Heart left ventricle (tissue), 16 donors: ENCODE measurements around the gene SLC19A1. TPM values are rescaled to one million over a fixed set of nuclear protein-coding genes. Genes with fewer than 3 reads are reported as not detected.

Experiments used
- ATAC-seq, 4 donors: fragments of 200-7000 bp; cut with Tn5 transposase; one replicate each; pipeline ENCODE4 v1.9.1; 2020 to 2022; ENCODE audit warnings: moderate library complexity in 4 of 4, mild to moderate bottlenecking in 3 of 4, moderate number of reproducible peaks in 1 of 4
- DNase-seq, 5 donors: peaks; one replicate each; pipeline ENCODE4 v3.0.0-alpha.2; 2020
- H3K27ac ChIP-seq, 12 donors: fragments of 200-600 bp; sonication (generic) in 4 of 12; one replicate each; pipeline versions ENCODE4 v1.5.0 to v1.8.0; 2016 to 2022; ENCODE audit warnings: mild to moderate bottlenecking in 2 of 12
- H3K27me3 ChIP-seq, 9 donors: fragments of 200-600 bp; sonication (generic) in 2 of 9; one replicate each; pipeline versions ENCODE4 v1.5.1 to v1.8.0; 2016 to 2022; ENCODE audit warnings: mild to moderate bottlenecking in 3 of 9
- H3K36me3 ChIP-seq, 9 donors: fragments of 200-600 bp; sonication (generic) in 2 of 9; one replicate each; pipeline versions ENCODE4 v1.5.0 to v1.8.0; 2018 to 2022; ENCODE audit warnings: mild to moderate bottlenecking in 2 of 9
- H3K4me1 ChIP-seq, 12 donors: fragments of 200-600 bp; sonication (generic) in 4 of 12; one replicate each; pipeline versions ENCODE4 v1.5.0 to v1.8.0; 2016 to 2022; ENCODE audit warnings: mild to moderate bottlenecking in 3 of 12
- H3K4me3 ChIP-seq, 12 donors: fragments of 200-600 bp; sonication (generic) in 4 of 12; one replicate each; pipeline versions ENCODE4 v1.5.0 to v1.8.0; 2017 to 2022; ENCODE audit warnings: mild to moderate bottlenecking in 9 of 12, moderate library complexity in 4 of 12
- H3K9me3 ChIP-seq, 12 donors: fragments of 200-600 bp; sonication (generic) in 4 of 12; one replicate each; pipeline versions ENCODE4 v1.5.0 to v1.8.0; 2016 to 2022; ENCODE audit warnings: mild to moderate bottlenecking in 1 of 12
- CTCF ChIP-seq, 12 donors: fragments of 200-600 bp; sonication (generic) in 4 of 12; IDR thresholded peaks; one replicate each; pipeline versions ENCODE4 v1.5.0 to v1.8.0; 2018 to 2022; ENCODE audit warnings: antibody characterized with exemption in 12 of 12, mild to moderate bottlenecking in 5 of 12
- POLR2A ChIP-seq, 2 donors: fragments of 450-650 bp; IDR thresholded peaks; one replicate each; pipeline ENCODE4 v1.6.1; 2017; ENCODE audit warnings: antibody characterized with exemption in 2 of 2, mild to moderate bottlenecking in 2 of 2, moderate library complexity in 2 of 2
- WGBS, 4 donors: extraction: QIAGEN DNeasy Blood & Tissue Kit in 2 of 4; methylation state at CpG; one replicate each; pipeline versions ENCODE4 v1.1.5 to v1.1.7; 2013 to 2018; 5-methylcytosine and 5-hydroxymethylcytosine counted together
- intact Hi-C, 10 donors: fragments of 100-400 bp; cut with DNase I; formaldehyde crosslinking; loops; one replicate each; pipeline versions ENCODE4 v1.11.1 to v1.14.2; 2022
- polyA plus RNA-seq, 2 donors: library from polyadenylated mRNA; stranded (reverse); fragments of 200-250 nt; gene quantifications; one replicate each; pipeline ENCODE4 v1.2.3, GENCODE V29; 2013
- total RNA-seq, 9 donors: library from RNA; depleted of rRNA in 2 of 9; stranded (reverse); fragments of >200 nt in 2 of 9; fragmentation: NEBNext Ultra II Directional in 3 of 9; extraction: Animal tissue kit (Norgen Biotek cat#: 25700) in 3 of 9; gene quantifications; one replicate each; pipeline versions ENCODE4 v1.1.0 to v1.2.4, GENCODE V29; 2016 to 2023
- donor health status: ischemic (EF 13 %, LVEDD 7.1; RV severe dilation, severe dysfunction).
- donor health status: healthy with polysubstance abuse.
- donor health status: DM: no; HTN: yes; CAD: no.
- donor health status: DM: no; HTN: no; CAD: no.
- donor health status: ischemic (EF 25% LVEDD 6.9; RV normal size, moderate dysfunction).
- donor health status: ischemic (EF 25% LVEDD 5.7; RV mildly dilated, moderate dysfunction).
- donor health status: healthy.
- donor health status: DM: yes; HTN: yes; CAD: no.
- donor health status: ischemic (EF 35%, LVEDD 5.7; RV mildly dilated, moderate dysfunction).
- donor health status: nonischemic (EF 11% LVEDD 7.7; RV severe dilation, severe dysfunction).
- donor health status: DM: yes; HTN: yes; CAD: no.
- donor health status: PGD.
- donor health status: ischemic (EF 29% LVEDD 5.4; RV normal size, mild dysfunction).
- donor health status: nonischemic (EF 23%, LVEDD 6.1; RV moderate dilation, normal function).

Gene SLC19A1
- total and polyA plus RNA-seq, 11 donors: 2.4 to 7.0 (median 3.5) TPM

GRCh38 chr21:45518742-45519141, 23.5 kb downstream of the SLC19A1 start:
- no peak for DNase-seq
- no peak for ATAC-seq
- TF ChIP-seq CTCF (IDR thresholded peaks at IDR 0.05) (no peak), POLR2A (IDR thresholded peaks at IDR 0.05) (no peak)
- Histone ChIP-seq H3K9me3 (peaks cover 0 to 53% (median 35%) of the 10 kb centered on the region in 12 donors), H3K27me3 (no peaks in the 10 kb centered on the region), H3K4me3 (no peak overlapping the region), H3K36me3 (peaks cover 0 to 15% (median 0%) of the 10 kb centered on the region in 9 donors), H3K27ac (peak overlapping the region in 1 of 12 donors; percentile 77), H3K4me1 (peaks cover 0 to 9% (median 0%) of the 10 kb centered on the region in 12 donors)
- intact Hi-C loops: no loop called here
- WGBS, 4 donors: 88 to 92% (median 88%) methylated on average over 2 of the region's 2 CpGs

GRCh38 chr21:45517249-45518065, 24.8 kb downstream of the SLC19A1 start:
- Histone ChIP-seq H3K4me3 (no peak overlapping the region), H3K4me1 (peaks cover 0 to 9% (median 0%) of the 10 kb centered on the region in 12 donors), H3K27me3 (no peaks in the 10 kb centered on the region), H3K27ac (peak overlapping the region in 1 of 12 donors; percentile 77), H3K36me3 (peaks cover 0 to 15% (median under 1%) of the 10 kb centered on the region in 9 donors), H3K9me3 (peaks cover 0 to 51% (median 35%) of the 10 kb centered on the region in 12 donors)
- no peak for TF ChIP-seq POLR2A (IDR thresholded peaks at IDR 0.05)
- TF ChIP-seq CTCF (IDR thresholded peaks at IDR 0.05): no peak
- intact Hi-C loops: no loop called here
- WGBS, 4 donors: 94 to 97% (median 95%) methylated on average over 11 to 15 of the region's 15 CpGs
- ATAC-seq (no peak), DNase-seq (peak in 3 of 5 donors; percentile 20 to 51 (median 28))

GRCh38 chr21:45516671-45517151, 25.5 kb downstream of the SLC19A1 start:
- H3K36me3 ChIP-seq: peaks cover 0 to 21% (median 6%) of the 10 kb centered on the region in 9 donors
- DNase-seq (peak in 2 of 5 donors; percentile 15 to 58), ATAC-seq (no peak)
- peaks cover 0 to 43% (median 30%) of the 10 kb centered on the region in 12 donors for H3K9me3 ChIP-seq
- TF ChIP-seq CTCF (IDR thresholded peaks at IDR 0.05): no peak
- no peak overlapping the region for H3K4me3 ChIP-seq
- peaks cover 0 to 9% (median 0%) of the 10 kb centered on the region in 12 donors for H3K4me1 ChIP-seq
- 84 to 97% (median 93%) methylated on average over 7 to 14 of the region's 14 CpGs for WGBS, 4 donors
- no peak overlapping the region for H3K27ac ChIP-seq
- H3K27me3 ChIP-seq: no peaks in the 10 kb centered on the region
- intact Hi-C loops: no loop called here

GRCh38 chr21:45516071-45516670, 26.1 kb downstream of the SLC19A1 start:
- WGBS, 4 donors: 89 to 98% (median 95%) methylated on average over 10 to 21 of the region's 21 CpGs
- peak in 3 of 5 donors; percentile 20 to 49 (median 21) for DNase-seq
- TF ChIP-seq POLR2A (IDR thresholded peaks at IDR 0.05) (no peak), CTCF (IDR thresholded peaks at IDR 0.05) (no peak)

More at GRCh38 chr21:45516071-45516670, 26.1 kb downstream of the SLC19A1 start:
- no peak for ATAC-seq
- Histone ChIP-seq H3K36me3 (peaks cover 0 to 24% (median 8%) of the 10 kb centered on the region in 9 donors), H3K4me1 (peaks cover 0 to 9% (median 0%) of the 10 kb centered on the region in 12 donors), H3K27ac (no peak overlapping the region), H3K27me3 (no peaks in the 10 kb centered on the region), H3K9me3 (peaks cover 0 to 38% (median 25%) of the 10 kb centered on the region in 12 donors), H3K4me3 (no peak overlapping the region)
- intact Hi-C loops: no loop called here
